B cell (primary cell): ENCODE results near the gene SPOCK1. TPM values are rescaled to one million over a fixed set of nuclear protein-coding genes. Genes with fewer than 3 reads are reported as not detected.
"Not testable (repeated sequence)": the region's sequence is repeated elsewhere in the genome, so short reads cannot be mapped to it uniquely, and the experiment has no call there.

Source experiments
- ATAC-seq: fragments of 200-7000 bp; cut with Tn5 transposase; one replicate; pipeline ENCODE4 v1.10.0; 2021; ENCODE audit warnings: low read depth, mild to moderate bottlenecking, moderate number of reproducible peaks, moderate library complexity
- CTCF ChIA-PET: fragments of 350-600 bp; sonication (Branson Sonifier 250); formaldehyde crosslinking; loops from one replicate; lab custom pipeline; 2021; ENCODE audit warnings: antibody characterized with exemption, inconsistent platforms; lab: Charles Lee
- POLR2A ChIA-PET: fragments of 350-600 bp; sonication (Branson Sonifier 250); formaldehyde crosslinking; loops from one replicate; lab custom pipeline; 2021; ENCODE audit warnings: antibody characterized with exemption; lab: Charles Lee
- DNase-seq: peaks from one replicate; pipeline ENCODE4 v3.0.0; 2013
- H2AFZ ChIP-seq: 2 replicates; pipeline ENCODE4 v1.6.1; 2012; ENCODE audit warnings: mild to moderate bottlenecking, low read depth, low read length; ENCODE audit not compliant: insufficient read depth, poor library complexity, severe bottlenecking
- H3K27ac ChIP-seq, 2 donors: 1 replicate in 1 of 2; 2 replicates in 1 of 2; pipeline ENCODE4 v1.5.1; 2012 to 2013; ENCODE audit warnings: low read length in 2 of 2, mild to moderate bottlenecking in 2 of 2, moderate library complexity in 1 of 2
- H3K27me3 ChIP-seq, 4 experiments: fragments of 200-600 bp in 1 of 4; sonication (generic) in 1 of 4; replicated peaks in 1 of 4; 1 replicate in 2 of 4; 2 replicates in 2 of 4; pipeline versions ENCODE4 v1.6.1 to v1.7.0; 2013 to 2016; ENCODE audit warnings: low read length in 3 of 4, mild to moderate bottlenecking in 2 of 4, mixed read lengths in 1 of 4, moderate library complexity in 1 of 4; ENCODE audit not compliant: insufficient read depth in 4 of 4, control insufficient read depth in 3 of 4; ENCODE audit errors: control extremely low read depth in 1 of 4
- H3K36me3 ChIP-seq, 2 experiments: replicated peaks in 1 of 2; 1 replicate in 1 of 2; 2 replicates in 1 of 2; pipeline versions ENCODE4 v1.6.1 to v1.7.1; 2013; ENCODE audit warnings: low read length in 1 of 2; ENCODE audit not compliant: insufficient read depth in 2 of 2, control insufficient read depth in 1 of 2; ENCODE audit errors: control extremely low read depth in 1 of 2, extremely low read depth in 1 of 2
- H3K4me1 ChIP-seq, 2 donors: fragments of 200-600 bp in 1 of 2; sonication (generic) in 1 of 2; 1 replicate in 1 of 2; 2 replicates in 1 of 2; pipeline versions ENCODE4 v1.5.1 to v1.6.1; 2013 to 2017; ENCODE audit warnings: low read length in 2 of 2; ENCODE audit not compliant: control insufficient read depth in 2 of 2, insufficient read depth in 2 of 2
- H3K4me2 ChIP-seq: replicated peaks from 2 replicates; pipeline ENCODE3; 2012; ENCODE audit warnings: mild to moderate bottlenecking, low read depth, low read length; ENCODE audit not compliant: poor library complexity, severe bottlenecking
- H3K4me3 ChIP-seq, 5 experiments: fragments of 200-600 bp in 1 of 5; sonication (generic) in 1 of 5; 1 replicate in 3 of 5; 2 replicates in 2 of 5; pipeline versions ENCODE4 v1.5.1 to v1.7.0; 2011 to 2016; ENCODE audit warnings: low read length in 4 of 5, mild to moderate bottlenecking in 4 of 5, low read depth in 2 of 5, control low read depth in 1 of 5, moderate library complexity in 1 of 5; ENCODE audit not compliant: insufficient read depth in 1 of 5; ENCODE audit errors: control extremely low read depth in 1 of 5, extremely low read depth in 1 of 5
- H3K79me2 ChIP-seq: fragments of 200-600 bp; sonication (generic); one replicate; pipeline ENCODE4 v1.6.0; 2016; ENCODE audit warnings: low read length; ENCODE audit not compliant: control insufficient read depth, insufficient read depth
- H3K9ac ChIP-seq: fragments of 200-600 bp; sonication (generic); 2 replicates; pipeline ENCODE4 v1.6.1; 2017; ENCODE audit warnings: mild to moderate bottlenecking, low read length, moderate library complexity
- H3K9me3 ChIP-seq, 3 donors: one replicate each; pipeline versions ENCODE4 v1.6.1 to v1.7.1; 2013; ENCODE audit warnings: low read length in 2 of 3; ENCODE audit not compliant: control insufficient read depth in 2 of 3, insufficient read depth in 1 of 3; ENCODE audit errors: control extremely low read depth in 1 of 3
- H4K20me1 ChIP-seq: 2 replicates; pipeline ENCODE4 v1.6.0; 2012; ENCODE audit warnings: mild to moderate bottlenecking, low read length; ENCODE audit not compliant: insufficient read depth, control insufficient read depth, poor library complexity, severe bottlenecking
- H3K27ac Mint-ChIP-seq: one replicate; pipeline ENCODE4 v1.8.0; 2021; ENCODE audit warnings: mixed read lengths
- H3K27me3 Mint-ChIP-seq: one replicate; pipeline ENCODE4 v1.8.0; 2021; ENCODE audit warnings: mixed read lengths
- H3K4me1 Mint-ChIP-seq: one replicate; pipeline ENCODE4 v1.8.0; 2021; ENCODE audit warnings: mixed read lengths
- H3K4me3 Mint-ChIP-seq: one replicate; pipeline ENCODE4 v1.8.0; 2021; ENCODE audit warnings: mixed read lengths
- H3K9me3 Mint-ChIP-seq: one replicate; pipeline ENCODE4 v1.8.0; 2022; ENCODE audit warnings: mixed read lengths; ENCODE audit not compliant: insufficient read depth
- EZH2 ChIP-seq: IDR thresholded peaks from 2 replicates; pipeline ENCODE4 v1.6.1; 2012; ENCODE audit warnings: borderline replicate concordance, low read depth, mild to moderate bottlenecking, moderate library complexity, low read length; ENCODE audit not compliant: insufficient read depth, poor library complexity, severe bottlenecking
- WGBS: methylation state at CpG from one replicate; pipeline ENCODE4 v1.1.5; 2013; ENCODE audit warnings: missing lambda C conversion rate; ENCODE audit not compliant: insufficient coverage; 5-methylcytosine and 5-hydroxymethylcytosine counted together
- intact Hi-C: fragments of 100-400 bp; cut with micrococcal nuclease; formaldehyde crosslinking; loops from one replicate; pipeline ENCODE4 v1.10.0; 2022
- polyA plus RNA-seq: library from polyadenylated mRNA; depleted of rRNA; stranded (reverse); fragments of >200 nt; gene quantifications from 2 replicates; pipeline ENCODE4 v1.2.3, GENCODE V29; 2012
- total RNA-seq, 2 donors: library from RNA; stranded (reverse); fragments of 120-200 nt in 1 of 2; gene quantifications; 1 replicate in 1 of 2; 2 replicates in 1 of 2; pipeline versions ENCODE4 v1.2.3 to v1.2.4, GENCODE V29; 2013 to 2022
- TF ChIP-seq, protein P1 (sequence below): fragments of 200-600 bp; IDR thresholded peaks from one replicate; pipeline ENCODE4 v1.8.0; 2022; ENCODE audit warnings: antibody characterized with exemption, mild to moderate bottlenecking

The SPOCK1 gene
- total and polyA plus RNA-seq, 2 donors (not counting 1 experiment from before 2014, with no cell fraction given), result not detected

GRCh38 chr5:137262818-137263217, 236.3 kb downstream of the SPOCK1 start:
- H4K20me1 ChIP-seq, result no peaks in the 10 kb centered on the region
- H2AFZ ChIP-seq, result no peak overlapping the region
- TF ChIP-seq, protein P1, sequence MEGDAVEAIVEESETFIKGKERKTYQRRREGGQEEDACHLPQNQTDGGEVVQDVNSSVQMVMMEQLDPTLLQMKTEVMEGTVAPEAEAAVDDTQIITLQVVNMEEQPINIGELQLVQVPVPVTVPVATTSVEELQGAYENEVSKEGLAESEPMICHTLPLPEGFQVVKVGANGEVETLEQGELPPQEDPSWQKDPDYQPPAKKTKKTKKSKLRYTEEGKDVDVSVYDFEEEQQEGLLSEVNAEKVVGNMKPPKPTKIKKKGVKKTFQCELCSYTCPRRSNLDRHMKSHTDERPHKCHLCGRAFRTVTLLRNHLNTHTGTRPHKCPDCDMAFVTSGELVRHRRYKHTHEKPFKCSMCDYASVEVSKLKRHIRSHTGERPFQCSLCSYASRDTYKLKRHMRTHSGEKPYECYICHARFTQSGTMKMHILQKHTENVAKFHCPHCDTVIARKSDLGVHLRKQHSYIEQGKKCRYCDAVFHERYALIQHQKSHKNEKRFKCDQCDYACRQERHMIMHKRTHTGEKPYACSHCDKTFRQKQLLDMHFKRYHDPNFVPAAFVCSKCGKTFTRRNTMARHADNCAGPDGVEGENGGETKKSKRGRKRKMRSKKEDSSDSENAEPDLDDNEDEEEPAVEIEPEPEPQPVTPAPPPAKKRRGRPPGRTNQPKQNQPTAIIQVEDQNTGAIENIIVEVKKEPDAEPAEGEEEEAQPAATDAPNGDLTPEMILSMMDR, result no peak
- no peak for TF ChIP-seq EZH2
- no peaks in the 10 kb centered on the region for H3K4me1 Mint-ChIP-seq
- no peaks in the 10 kb centered on the region for H3K79me2 ChIP-seq
- H3K4me3 ChIP-seq, result no peak overlapping the region
- H3K27ac ChIP-seq, result no peak overlapping the region
- H3K27me3 ChIP-seq, result no peaks in the 10 kb centered on the region
- POLR2A ChIA-PET, result no interaction called here
- no peaks in the 10 kb centered on the region for H3K36me3 ChIP-seq
- H3K9ac ChIP-seq, result no peak overlapping the region
- no peaks in the 10 kb centered on the region for H3K4me1 ChIP-seq
- no peak overlapping the region for H3K4me3 Mint-ChIP-seq
- DNase-seq (no peak), ATAC-seq (no peak)
- H3K9me3 ChIP-seq, result no peaks in the 10 kb centered on the region
- peaks cover 13% of the 10 kb centered on the region for H3K27me3 Mint-ChIP-seq
- intact Hi-C loops, result no loop called here
- no peak overlapping the region for H3K4me2 ChIP-seq
- H3K27ac Mint-ChIP-seq, result no peak overlapping the region
- no peaks in the 10 kb centered on the region for H3K9me3 Mint-ChIP-seq
- CTCF ChIA-PET, result no interaction called here

DNA sequence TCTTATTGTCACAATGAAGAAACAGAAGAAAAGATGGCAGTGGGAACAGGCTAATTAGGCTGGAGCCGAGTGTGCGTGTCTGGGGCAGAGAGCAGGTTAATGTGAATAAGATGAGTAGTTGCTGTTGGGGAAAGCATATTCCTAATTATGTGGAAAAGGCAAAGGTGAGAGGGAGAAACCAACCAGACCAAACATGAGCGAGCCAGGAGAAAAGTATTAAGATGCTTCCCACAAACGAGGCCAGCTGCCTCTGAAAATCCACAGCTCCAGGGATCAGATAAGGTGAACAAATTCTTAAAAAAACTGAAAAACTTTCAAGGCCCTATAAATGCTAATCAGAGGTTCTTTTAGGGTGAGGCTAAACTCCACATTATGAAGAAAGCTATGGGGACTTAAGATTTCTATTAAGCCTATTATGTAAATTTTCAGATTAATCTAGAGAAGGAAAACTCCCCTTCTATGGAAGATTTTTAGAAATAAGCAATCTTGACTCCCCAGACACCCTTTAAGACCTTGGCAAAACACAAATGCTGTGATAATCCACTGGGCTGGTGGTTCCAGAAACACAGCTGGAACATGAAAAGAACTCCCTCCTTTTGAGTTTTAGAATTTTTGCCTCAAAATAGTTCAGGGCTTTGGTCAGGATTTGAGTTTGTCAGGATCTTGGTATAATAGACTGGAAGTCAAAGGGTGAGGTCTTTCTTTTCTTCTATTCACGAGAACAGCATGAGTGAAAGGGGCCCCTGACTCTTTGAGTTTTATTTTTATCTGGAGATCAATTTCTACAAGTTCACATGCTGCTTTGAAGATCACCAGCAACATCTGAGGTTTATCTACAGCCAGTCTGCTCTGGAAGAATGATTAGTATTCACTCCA, 238.1 kb downstream of the SPOCK1 start:
- no peaks in the 10 kb centered on the region for H4K20me1 ChIP-seq
- WGBS, result 71% methylated on average over 3 of the region's 5 CpGs
- Mint-ChIP-seq H3K9me3 (no peaks in the 10 kb centered on the region), H3K4me3 (no peak overlapping the region), H3K4me1 (no peaks in the 10 kb centered on the region), H3K27me3 (peaks cover 10% of the 10 kb centered on the region), H3K27ac (no peak overlapping the region)
- no peak overlapping the region for H3K9ac ChIP-seq
- no peak for TF ChIP-seq EZH2
- TF ChIP-seq, protein P1, result no peak
- no peak overlapping the region for H3K27ac ChIP-seq
- DNase-seq (no peak), ATAC-seq (no peak)
- H3K9me3 ChIP-seq, result no peaks in the 10 kb centered on the region
- ChIA-PET CTCF (no interaction called here), POLR2A (no interaction called here)
- no peak overlapping the region for H3K4me2 ChIP-seq
- no peaks in the 10 kb centered on the region for H3K79me2 ChIP-seq
- H3K4me3 ChIP-seq, result no peak overlapping the region
- no peaks in the 10 kb centered on the region for H3K4me1 ChIP-seq
- H3K36me3 ChIP-seq, result no peaks in the 10 kb centered on the region
- intact Hi-C loops, result no loop called here
- H2AFZ ChIP-seq, result no peak overlapping the region
- H3K27me3 ChIP-seq, result no peaks in the 10 kb centered on the region

GRCh38 chr5:137259115-137259514, 240.0 kb downstream of the SPOCK1 start:
- H4K20me1 ChIP-seq, DNase-seq, H3K4me2 ChIP-seq, H3K27me3 Mint-ChIP-seq, POLR2A ChIA-PET, H3K4me1 ChIP-seq, H3K27me3 ChIP-seq, H3K4me3 Mint-ChIP-seq, H3K27ac Mint-ChIP-seq, H3K9me3 ChIP-seq, H2AFZ ChIP-seq, H3K36me3 ChIP-seq, H3K4me1 Mint-ChIP-seq, H3K27ac ChIP-seq, H3K4me3 ChIP-seq, H3K9me3 Mint-ChIP-seq, CTCF ChIA-PET, ATAC-seq, H3K9ac ChIP-seq, H3K79me2 ChIP-seq, intact Hi-C loops: not testable (repeated sequence)
- WGBS, result no CpG with 5 or more reads among the region's 2 CpGs
